Ecto neural progenitor cell (in vitro differentiated cells): ENCODE measurements around the gene MAGEB18.

Source experiments
- DNase-seq: peaks from one replicate; pipeline ENCODE4 v3.0.0-alpha.2; 2018; ENCODE audit warnings: low spot score

MAGEB18 gene

GRCh38 chrX:26138274-26138673, at the start of gene MAGEB18:
Gene MAGEB18 (plus strand): TSS chrX:26138343. CDS start chrX:26138986, 643 bp downstream.
- no peak for DNase-seq

GRCh38 chrX:26100421-26100920, 37.7 kb upstream of the MAGEB18 start:
- DNase-seq = no peak

GRCh38 chrX:26109142-26109541, 29.0 kb upstream of the MAGEB18 start:
- no peak for DNase-seq

- no peak for DNase-seq
These were observed 7.9 kb downstream of the MAGEB18 start for GRCh38 chrX:26146024-26146423.

DNA sequence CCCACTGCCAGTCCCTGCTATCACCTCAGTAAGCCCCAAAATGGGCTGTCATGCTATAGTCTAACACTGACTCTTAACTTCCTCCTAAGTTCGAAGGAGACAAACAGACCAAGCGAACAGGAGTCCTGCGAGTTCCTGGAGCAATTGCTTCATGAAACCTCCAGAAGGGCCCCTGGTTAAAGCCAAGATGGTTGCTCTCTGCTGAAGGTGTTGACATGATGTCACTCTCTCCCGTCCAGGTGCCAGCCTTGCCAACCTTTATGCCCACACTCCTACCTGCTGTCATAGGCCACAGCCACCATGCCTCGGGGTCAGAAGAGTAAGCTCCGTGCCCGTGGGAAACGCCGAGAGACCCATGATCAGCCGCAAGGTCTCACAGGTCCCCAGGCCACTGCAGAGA, 22.2 kb downstream of the MAGEB18 start, which contains the start of gene MAGEB6B:
Gene MAGEB6B (plus strand): TSS at position 301 of the 400 bp plus-strand sequence. CDS start 0 bp downstream, at position 301.
- DNase-seq = no peak
